Measurements from ENCODE around the gene BRD7. TPM values are rescaled to one million over a fixed set of nuclear protein-coding genes. Genes with fewer than 3 reads are reported as not detected.

BRD7 gene
- total and polyA plus RNA-seq, 2 donors (not counting 1 experiment from before 2014, with no cell fraction given), result 29.8 to 64.5 TPM

DNA sequence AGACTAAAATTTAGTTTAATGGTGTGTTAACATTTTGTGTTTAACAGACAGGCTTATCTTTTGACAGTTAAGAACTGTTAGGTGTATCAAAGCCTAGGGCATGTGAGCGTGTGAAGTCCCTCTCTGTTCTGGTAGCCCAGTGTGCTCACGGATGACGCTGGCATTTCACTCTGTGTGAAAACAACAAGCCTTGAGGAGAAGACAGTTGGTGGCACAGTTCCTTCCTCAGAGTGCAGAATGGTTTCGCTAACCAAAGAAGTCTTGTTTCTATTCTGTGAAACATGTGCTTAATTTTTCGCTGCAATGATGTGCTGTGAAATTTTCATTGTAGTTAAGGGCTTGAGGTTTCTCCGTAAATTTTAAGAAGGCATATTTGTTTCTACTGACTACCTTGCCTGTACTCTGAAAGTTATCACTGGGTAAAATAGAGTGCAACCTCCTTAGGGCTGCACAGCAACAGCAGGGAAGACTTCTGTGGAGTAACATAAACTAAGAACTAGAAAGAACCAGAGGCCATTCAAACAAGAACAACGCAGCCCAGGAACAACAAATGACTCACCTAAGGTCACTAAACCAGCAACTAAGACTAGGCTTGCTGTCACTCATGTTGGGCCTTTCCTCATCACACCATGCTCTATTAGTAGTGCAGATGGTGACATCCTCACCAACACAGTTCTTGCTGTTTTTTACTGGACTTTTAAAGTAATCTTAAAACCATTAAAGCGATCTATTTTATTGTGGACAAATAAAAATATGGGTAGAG is 33.4 kb downstream of the BRD7 start:
- no peak overlapping the region for H3K9ac ChIP-seq (ENCODE audit: low read length)
- H3K27ac ChIP-seq (ENCODE audit: low read length in 2 of 2), result peak overlapping the region; percentile 73 to 90
- peak overlapping the region; percentile 75 for H3K4me3 Mint-ChIP-seq
- ATAC-seq (ENCODE audit: low read depth) (peak; percentile 86), DNase-seq (no peak)
- H3K27me3 ChIP-seq (replicated peaks in 1 of 4; ENCODE audit: control extremely low read depth in 1 of 4, control insufficient read depth in 3 of 4, insufficient read depth in 4 of 4, low read length in 3 of 4), result no peaks in the 10 kb centered on the region
- H3K4me2 ChIP-seq (replicated peaks; ENCODE audit: low read depth, low read length, poor library complexity, severe bottlenecking), result peak overlapping the region; percentile 10
- H3K4me1 ChIP-seq (ENCODE audit: control insufficient read depth in 2 of 2, insufficient read depth in 2 of 2, low read length in 2 of 2), result peaks cover 0 to 63% of the 10 kb centered on the region in 2 donors
- peaks cover 20% of the 10 kb centered on the region for H3K79me2 ChIP-seq (ENCODE audit: control insufficient read depth, insufficient read depth, low read length)
- H2AFZ ChIP-seq (ENCODE audit: insufficient read depth, low read depth, low read length, poor library complexity, severe bottlenecking), result no peak overlapping the region
- no peak for TF ChIP-seq EZH2 (IDR thresholded peaks at IDR 0.05; ENCODE audit: borderline replicate concordance, insufficient read depth, low read depth, low read length, poor library complexity, severe bottlenecking)
- TF ChIP-seq, protein P1, sequence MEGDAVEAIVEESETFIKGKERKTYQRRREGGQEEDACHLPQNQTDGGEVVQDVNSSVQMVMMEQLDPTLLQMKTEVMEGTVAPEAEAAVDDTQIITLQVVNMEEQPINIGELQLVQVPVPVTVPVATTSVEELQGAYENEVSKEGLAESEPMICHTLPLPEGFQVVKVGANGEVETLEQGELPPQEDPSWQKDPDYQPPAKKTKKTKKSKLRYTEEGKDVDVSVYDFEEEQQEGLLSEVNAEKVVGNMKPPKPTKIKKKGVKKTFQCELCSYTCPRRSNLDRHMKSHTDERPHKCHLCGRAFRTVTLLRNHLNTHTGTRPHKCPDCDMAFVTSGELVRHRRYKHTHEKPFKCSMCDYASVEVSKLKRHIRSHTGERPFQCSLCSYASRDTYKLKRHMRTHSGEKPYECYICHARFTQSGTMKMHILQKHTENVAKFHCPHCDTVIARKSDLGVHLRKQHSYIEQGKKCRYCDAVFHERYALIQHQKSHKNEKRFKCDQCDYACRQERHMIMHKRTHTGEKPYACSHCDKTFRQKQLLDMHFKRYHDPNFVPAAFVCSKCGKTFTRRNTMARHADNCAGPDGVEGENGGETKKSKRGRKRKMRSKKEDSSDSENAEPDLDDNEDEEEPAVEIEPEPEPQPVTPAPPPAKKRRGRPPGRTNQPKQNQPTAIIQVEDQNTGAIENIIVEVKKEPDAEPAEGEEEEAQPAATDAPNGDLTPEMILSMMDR (IDR thresholded peaks at IDR 0.05), result no peak
- 44% methylated on average over 5 of the region's 8 CpGs for WGBS (ENCODE audit: insufficient coverage)
- no peaks in the 10 kb centered on the region for H4K20me1 ChIP-seq (ENCODE audit: control insufficient read depth, insufficient read depth, low read length, poor library complexity, severe bottlenecking)
- peak overlapping the region; percentile 96 for H3K27ac Mint-ChIP-seq
- peaks cover 22 to 47% of the 10 kb centered on the region in 2 experiments for H3K36me3 ChIP-seq (replicated peaks in 1 of 2; ENCODE audit: control extremely low read depth in 1 of 2, control insufficient read depth in 1 of 2, extremely low read depth in 1 of 2, insufficient read depth in 2 of 2, low read length in 1 of 2)
- H3K4me3 ChIP-seq (ENCODE audit: control extremely low read depth in 1 of 5, extremely low read depth in 1 of 5, insufficient read depth in 1 of 5, low read depth in 2 of 5, low read length in 4 of 5), result no peak overlapping the region
- peaks cover 0 to 1% (median 0%) of the 10 kb centered on the region in 3 donors for H3K9me3 ChIP-seq (ENCODE audit: control extremely low read depth in 1 of 3, control insufficient read depth in 2 of 3, insufficient read depth in 1 of 3, low read length in 2 of 3)
- no peaks in the 10 kb centered on the region for H3K27me3 Mint-ChIP-seq
- CTCF ChIA-PET, result interaction anchor here (14.6 kb wide), 1 partner anchor 17 kb away, joined by 329 read pairs; no protein-coding TSS in a partner anchor
- H3K4me1 Mint-ChIP-seq, result peaks cover 63% of the 10 kb centered on the region
- intact Hi-C loops (cut with micrococcal nuclease), result loop anchor here (2.0 kb wide), 1 partner anchor 59 kb away; no protein-coding TSS in a partner anchor
- POLR2A ChIA-PET, result interaction anchor here (0.6 kb wide), 1 partner anchor 46 kb away, joined by 3 read pairs; no protein-coding TSS in a partner anchor
- H3K9me3 Mint-ChIP-seq (ENCODE audit: insufficient read depth), result peaks cover 3% of the 10 kb centered on the region
